Esophagus squamous epithelium (tissue), 5 donors: ENCODE measurements around the gene STRIP2. TPM values are rescaled to one million over a fixed set of nuclear protein-coding genes. Genes with fewer than 3 reads are reported as not detected.
"Not testable (repeated sequence)": the region's sequence is repeated elsewhere in the genome, so short reads cannot be mapped to it uniquely, and the experiment has no call there.

Experiments used
- DNase-seq: peaks from one replicate; lab custom pipeline; 2025; lab: John Stamatoyannopoulos, UW
- H3K27ac ChIP-seq, 4 donors: fragments of 200-600 bp; sonication (generic); one replicate each; pipeline ENCODE4 v1.5.1; 2016 to 2019; ENCODE audit warnings: mild to moderate bottlenecking in 1 of 4
- H3K27me3 ChIP-seq, 4 donors: fragments of 200-600 bp; sonication (generic); 1 replicate in 3 of 4; 2 replicates in 1 of 4; pipeline versions ENCODE4 v1.5.1 to v1.6.0; 2017 to 2021; ENCODE audit warnings: antibody characterized with exemption in 1 of 4
- H3K36me3 ChIP-seq, 3 donors: fragments of 200-600 bp; sonication (generic); one replicate each; pipeline ENCODE4 v1.5.1; 2016 to 2019
- H3K4me1 ChIP-seq, 3 donors: fragments of 200-600 bp; sonication (generic); one replicate each; pipeline ENCODE4 v1.5.1; 2017 to 2019
- H3K4me3 ChIP-seq, 4 donors: fragments of 200-600 bp; sonication (generic); 1 replicate in 3 of 4; 2 replicates in 1 of 4; pipeline ENCODE4 v1.5.1; 2016 to 2019; ENCODE audit warnings: mild to moderate bottlenecking in 2 of 4, moderate library complexity in 1 of 4
- H3K9me3 ChIP-seq, 3 donors: fragments of 200-600 bp; sonication (generic); one replicate each; pipeline ENCODE4 v1.5.1; 2016 to 2019
- POLR2A ChIP-seq, 4 donors: fragments of 450-650 bp; IDR thresholded peaks; one replicate each; pipeline ENCODE4 v1.6.1; 2017; ENCODE audit warnings: antibody characterized with exemption in 4 of 4, mild to moderate bottlenecking in 4 of 4, moderate library complexity in 3 of 4
- WGBS, 2 donors: methylation state at CpG; one replicate each; pipeline ENCODE4 v1.1.5; 2018; 5-methylcytosine and 5-hydroxymethylcytosine counted together
- intact Hi-C: fragments of 100-400 bp; cut with DNase I; formaldehyde crosslinking; loops from one replicate; pipeline ENCODE4 v1.15.0; 2022
- total RNA-seq, 4 donors: library from RNA; depleted of rRNA; stranded (reverse); fragments of >200 nt; gene quantifications; one replicate each; pipeline ENCODE4 v1.1.0, GENCODE V29; 2016
- TF ChIP-seq, protein P1 (sequence below), 6 experiments: fragments of 450-650 bp in 4 of 6; fragments of 200-600 bp in 2 of 6; sonication (generic) in 2 of 6; IDR thresholded peaks; one replicate each; pipeline ENCODE4 v1.5.1; 2016 to 2019; ENCODE audit warnings: antibody characterized with exemption in 6 of 6, mild to moderate bottlenecking in 4 of 6, moderate library complexity in 4 of 6
- donor health status: DM: yes; HTN: yes; CAD: no.

STRIP2 gene
- total RNA-seq, 4 donors from 2014 or later: 0.76 to 6.3 (median 1.5) TPM

DNA sequence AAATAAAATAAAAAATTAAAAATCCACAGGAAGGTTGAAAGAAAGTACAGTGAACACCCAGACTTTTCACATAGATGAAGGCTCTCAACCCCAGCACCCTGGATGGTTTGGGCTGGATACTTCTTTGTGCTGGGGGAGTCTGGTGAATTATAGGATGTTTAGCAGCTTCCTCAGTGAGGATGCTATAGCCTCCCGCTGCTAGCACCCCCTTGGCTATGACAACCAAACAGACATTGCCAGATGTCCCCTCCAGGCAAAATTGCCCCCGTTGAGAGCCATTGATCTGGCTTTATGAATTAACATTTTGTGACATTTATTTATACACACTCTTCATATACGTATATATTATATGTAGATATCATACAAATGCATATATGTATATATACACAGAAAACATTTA, 89.7 kb downstream of the STRIP2 start:
- Histone ChIP-seq H3K4me3 (no peak overlapping the region), H3K9me3 (no peaks in the 10 kb centered on the region), H3K4me1 (no peaks in the 10 kb centered on the region), H3K27me3 (peaks cover 0 to 37% (median 0%) of the 10 kb centered on the region in 4 donors), H3K36me3 (no peaks in the 10 kb centered on the region), H3K27ac (no peak overlapping the region)
- WGBS, 2 donors: 59 to 67% methylated on average over 3 of the region's 3 CpGs
- DNase-seq: no peak
- intact Hi-C loops: no loop called here
- no peak for TF ChIP-seq POLR2A (IDR thresholded peaks at IDR 0.05)
- TF ChIP-seq, protein P1, sequence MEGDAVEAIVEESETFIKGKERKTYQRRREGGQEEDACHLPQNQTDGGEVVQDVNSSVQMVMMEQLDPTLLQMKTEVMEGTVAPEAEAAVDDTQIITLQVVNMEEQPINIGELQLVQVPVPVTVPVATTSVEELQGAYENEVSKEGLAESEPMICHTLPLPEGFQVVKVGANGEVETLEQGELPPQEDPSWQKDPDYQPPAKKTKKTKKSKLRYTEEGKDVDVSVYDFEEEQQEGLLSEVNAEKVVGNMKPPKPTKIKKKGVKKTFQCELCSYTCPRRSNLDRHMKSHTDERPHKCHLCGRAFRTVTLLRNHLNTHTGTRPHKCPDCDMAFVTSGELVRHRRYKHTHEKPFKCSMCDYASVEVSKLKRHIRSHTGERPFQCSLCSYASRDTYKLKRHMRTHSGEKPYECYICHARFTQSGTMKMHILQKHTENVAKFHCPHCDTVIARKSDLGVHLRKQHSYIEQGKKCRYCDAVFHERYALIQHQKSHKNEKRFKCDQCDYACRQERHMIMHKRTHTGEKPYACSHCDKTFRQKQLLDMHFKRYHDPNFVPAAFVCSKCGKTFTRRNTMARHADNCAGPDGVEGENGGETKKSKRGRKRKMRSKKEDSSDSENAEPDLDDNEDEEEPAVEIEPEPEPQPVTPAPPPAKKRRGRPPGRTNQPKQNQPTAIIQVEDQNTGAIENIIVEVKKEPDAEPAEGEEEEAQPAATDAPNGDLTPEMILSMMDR (IDR thresholded peaks at IDR 0.05): no peak

DNA sequence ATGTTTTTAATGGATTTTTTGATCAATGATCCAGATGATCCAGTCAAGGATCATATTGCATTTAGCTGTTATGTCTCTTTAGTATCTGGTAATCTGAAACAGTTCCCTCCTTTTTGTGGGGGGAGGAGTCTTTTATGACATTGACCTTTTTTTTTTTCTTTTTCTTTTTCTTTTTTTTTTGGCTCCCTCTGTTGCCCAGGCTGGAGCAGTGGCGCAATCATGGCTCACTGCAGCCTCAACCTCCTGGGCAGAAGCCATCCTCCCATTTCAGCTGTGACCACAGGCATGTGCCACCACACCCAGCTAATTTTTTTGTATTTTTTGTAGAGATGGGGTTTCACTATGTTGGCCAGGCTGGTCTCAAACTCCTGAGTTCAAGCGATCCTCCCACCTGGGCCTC, 90.2 kb downstream of the STRIP2 start:
- H3K9me3 ChIP-seq, H3K27ac ChIP-seq, intact Hi-C loops, H3K4me3 ChIP-seq, H3K4me1 ChIP-seq, H3K36me3 ChIP-seq, DNase-seq: not testable (repeated sequence)
- 56% methylated on average over 2 of the region's 2 CpGs for WGBS, 2 donors
- peaks cover 0 to 37% (median 0%) of the 10 kb centered on the region in 4 donors for H3K27me3 ChIP-seq

DNA sequence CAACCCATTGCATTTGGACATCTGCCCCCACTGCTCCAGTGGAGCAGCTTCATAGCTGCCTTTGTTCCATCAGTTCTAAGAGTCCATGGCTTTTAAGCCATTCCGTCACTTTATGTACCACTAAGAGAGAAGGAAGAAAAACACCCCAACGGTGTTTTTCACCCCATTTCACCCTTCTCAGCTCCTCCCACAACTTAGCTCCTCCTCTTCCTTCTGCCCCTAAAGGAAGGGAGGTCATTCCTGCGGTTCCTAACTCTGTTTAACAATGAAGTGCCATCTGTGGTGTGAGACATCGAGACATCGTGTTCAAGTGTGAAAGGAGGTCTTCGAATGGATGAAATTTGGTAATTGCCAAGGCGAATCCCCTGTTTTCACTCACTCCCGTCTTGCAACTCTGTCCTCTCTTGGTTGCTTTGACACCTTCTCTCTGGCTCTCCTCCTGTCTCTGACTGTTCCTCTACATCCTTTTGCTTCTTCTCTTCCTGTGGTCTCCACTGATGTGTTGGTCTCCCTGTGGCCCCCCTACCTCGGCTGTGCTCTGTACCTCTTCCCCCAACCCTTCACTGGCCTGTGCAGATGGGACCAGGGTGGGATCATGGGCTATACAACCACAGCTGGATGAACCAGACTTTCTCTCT, 91.1 kb downstream of the STRIP2 start:
- intact Hi-C loops: no loop called here
- WGBS, 2 donors: 62 to 73% methylated on average over 9 of the region's 9 CpGs

DNA sequence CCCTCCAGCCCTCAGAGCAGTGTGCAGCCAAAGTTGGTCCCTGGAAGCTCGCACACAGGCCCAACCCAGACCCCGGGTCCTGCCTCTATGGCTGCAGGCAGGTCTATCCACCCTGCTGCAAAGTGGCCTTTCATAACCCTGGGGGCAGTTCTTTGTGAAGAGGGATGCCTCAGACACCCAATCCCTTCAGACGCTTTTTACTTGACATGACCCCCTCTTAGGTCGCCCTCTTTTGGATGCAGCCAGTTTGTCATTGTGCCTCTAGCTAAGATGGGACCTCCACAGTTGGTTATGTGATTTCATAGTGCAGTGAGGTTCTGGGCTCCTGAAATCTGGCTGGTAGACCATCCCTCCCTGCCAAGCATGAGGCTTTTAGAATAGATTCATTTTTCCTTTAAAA, 95.4 kb downstream of the STRIP2 start:
- H3K27me3 ChIP-seq: peaks cover 0 to 22% (median 0%) of the 10 kb centered on the region in 4 donors
- TF ChIP-seq, protein P1 (IDR thresholded peaks at IDR 0.05): no peak
- TF ChIP-seq POLR2A (IDR thresholded peaks at IDR 0.05): no peak
- H3K9me3 ChIP-seq: no peaks in the 10 kb centered on the region
- intact Hi-C loops: no loop called here
- no peak overlapping the region for H3K4me3 ChIP-seq
- 81 to 84% methylated on average over 4 of the region's 4 CpGs for WGBS, 2 donors
- no peaks in the 10 kb centered on the region for H3K36me3 ChIP-seq
- DNase-seq: no peak
- H3K4me1 ChIP-seq: no peaks in the 10 kb centered on the region
- no peak overlapping the region for H3K27ac ChIP-seq

More for the DNA sequence above, 91.1 kb downstream of the STRIP2 start:
- Histone ChIP-seq H3K36me3 (no peaks in the 10 kb centered on the region), H3K4me1 (no peaks in the 10 kb centered on the region), H3K9me3 (no peaks in the 10 kb centered on the region), H3K4me3 (no peak overlapping the region), H3K27ac (no peak overlapping the region), H3K27me3 (peaks cover 0 to 33% (median 0%) of the 10 kb centered on the region in 4 donors)
- TF ChIP-seq, protein P1 (IDR thresholded peaks at IDR 0.05): no peak
- TF ChIP-seq POLR2A (IDR thresholded peaks at IDR 0.05): no peak
- DNase-seq: no peak

DNA sequence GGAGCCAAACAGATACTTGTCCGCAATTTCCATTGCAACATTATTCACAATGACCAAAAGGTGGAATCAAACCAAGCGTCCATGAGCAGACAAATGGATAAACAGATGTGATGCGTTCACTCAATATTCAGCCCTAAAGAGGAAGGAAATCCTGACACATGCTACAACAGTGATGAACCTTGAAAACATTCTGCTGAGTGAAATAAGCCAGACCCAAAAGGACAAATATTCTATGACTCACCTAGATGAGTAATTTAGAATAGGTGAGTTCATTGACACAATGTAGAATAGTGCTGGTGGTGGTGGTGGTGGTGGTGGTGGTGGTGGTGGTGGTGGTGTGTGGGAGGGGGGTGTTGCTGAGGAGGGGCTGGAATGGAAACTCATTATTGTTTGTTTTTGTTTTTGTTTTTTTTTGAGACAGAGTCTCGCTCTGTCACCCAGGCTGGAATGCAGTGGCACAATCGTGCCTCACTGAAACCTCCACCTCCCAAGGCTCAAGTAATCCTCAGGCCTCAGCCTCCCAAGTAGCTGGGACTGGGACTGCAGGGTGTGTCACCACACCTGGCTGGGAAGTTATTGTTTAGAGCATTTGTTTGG, 96.7 kb downstream of the STRIP2 start:
- intact Hi-C loops: no loop called here
- DNase-seq: no peak
- TF ChIP-seq, protein P1 (IDR thresholded peaks at IDR 0.05): no peak
- no peak for TF ChIP-seq POLR2A (IDR thresholded peaks at IDR 0.05)

More for the DNA sequence above, 96.7 kb downstream of the STRIP2 start:
- peaks cover 0 to 13% (median 0%) of the 10 kb centered on the region in 4 donors for H3K27me3 ChIP-seq
- H3K9me3 ChIP-seq: no peaks in the 10 kb centered on the region
- no peaks in the 10 kb centered on the region for H3K36me3 ChIP-seq
- H3K4me1 ChIP-seq: no peaks in the 10 kb centered on the region
- H3K4me3 ChIP-seq: no peak overlapping the region
- no peak overlapping the region for H3K27ac ChIP-seq
- WGBS, 2 donors: 34 to 43% methylated on average over 5 of the region's 5 CpGs
